ENCODE measurements around the gene NIPAL4. TPM values are rescaled to one million over a fixed set of nuclear protein-coding genes. Genes with fewer than 3 reads are reported as not detected.

Gene NIPAL4
- total RNA-seq, 1 experiment from 2014 or later = not detected

DNA sequence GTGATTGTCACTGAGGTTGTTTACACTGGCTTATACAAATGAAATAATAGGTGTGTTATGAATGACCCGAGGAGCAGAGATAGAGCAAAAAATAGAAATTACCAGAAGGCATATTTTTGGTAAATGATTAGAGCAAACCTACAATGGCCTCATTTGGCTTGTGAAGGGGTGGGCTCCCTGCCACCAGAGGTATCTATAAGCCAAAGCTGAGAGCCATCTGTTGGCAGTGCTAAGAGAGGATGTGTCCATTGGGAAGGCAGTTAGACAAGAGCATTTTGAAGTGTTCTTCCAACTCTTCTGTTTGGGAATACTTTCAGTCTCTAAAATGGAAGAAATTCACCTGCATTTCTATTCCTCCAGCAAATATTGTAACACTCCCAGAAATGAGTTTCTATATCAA lies 10.6 kb downstream of the NIPAL4 start:
- no peaks in the 10 kb centered on the region for H3K9me3 ChIP-seq (ENCODE audit: control insufficient read depth, insufficient read depth, low read depth, low read length)
- in situ Hi-C loops (cut with HindIII; ENCODE audit: low pct_unique_long_range_greater_than_20kb, low sequenced_read_pairs) = no loop called here
- H3K36me3 ChIP-seq (ENCODE audit: control insufficient read depth, insufficient read depth, low read length) = no peaks in the 10 kb centered on the region
- TF ChIP-seq, protein P1, sequence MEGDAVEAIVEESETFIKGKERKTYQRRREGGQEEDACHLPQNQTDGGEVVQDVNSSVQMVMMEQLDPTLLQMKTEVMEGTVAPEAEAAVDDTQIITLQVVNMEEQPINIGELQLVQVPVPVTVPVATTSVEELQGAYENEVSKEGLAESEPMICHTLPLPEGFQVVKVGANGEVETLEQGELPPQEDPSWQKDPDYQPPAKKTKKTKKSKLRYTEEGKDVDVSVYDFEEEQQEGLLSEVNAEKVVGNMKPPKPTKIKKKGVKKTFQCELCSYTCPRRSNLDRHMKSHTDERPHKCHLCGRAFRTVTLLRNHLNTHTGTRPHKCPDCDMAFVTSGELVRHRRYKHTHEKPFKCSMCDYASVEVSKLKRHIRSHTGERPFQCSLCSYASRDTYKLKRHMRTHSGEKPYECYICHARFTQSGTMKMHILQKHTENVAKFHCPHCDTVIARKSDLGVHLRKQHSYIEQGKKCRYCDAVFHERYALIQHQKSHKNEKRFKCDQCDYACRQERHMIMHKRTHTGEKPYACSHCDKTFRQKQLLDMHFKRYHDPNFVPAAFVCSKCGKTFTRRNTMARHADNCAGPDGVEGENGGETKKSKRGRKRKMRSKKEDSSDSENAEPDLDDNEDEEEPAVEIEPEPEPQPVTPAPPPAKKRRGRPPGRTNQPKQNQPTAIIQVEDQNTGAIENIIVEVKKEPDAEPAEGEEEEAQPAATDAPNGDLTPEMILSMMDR (IDR thresholded peaks at IDR 0.05) = no peak
- TF ChIP-seq, protein P2, sequence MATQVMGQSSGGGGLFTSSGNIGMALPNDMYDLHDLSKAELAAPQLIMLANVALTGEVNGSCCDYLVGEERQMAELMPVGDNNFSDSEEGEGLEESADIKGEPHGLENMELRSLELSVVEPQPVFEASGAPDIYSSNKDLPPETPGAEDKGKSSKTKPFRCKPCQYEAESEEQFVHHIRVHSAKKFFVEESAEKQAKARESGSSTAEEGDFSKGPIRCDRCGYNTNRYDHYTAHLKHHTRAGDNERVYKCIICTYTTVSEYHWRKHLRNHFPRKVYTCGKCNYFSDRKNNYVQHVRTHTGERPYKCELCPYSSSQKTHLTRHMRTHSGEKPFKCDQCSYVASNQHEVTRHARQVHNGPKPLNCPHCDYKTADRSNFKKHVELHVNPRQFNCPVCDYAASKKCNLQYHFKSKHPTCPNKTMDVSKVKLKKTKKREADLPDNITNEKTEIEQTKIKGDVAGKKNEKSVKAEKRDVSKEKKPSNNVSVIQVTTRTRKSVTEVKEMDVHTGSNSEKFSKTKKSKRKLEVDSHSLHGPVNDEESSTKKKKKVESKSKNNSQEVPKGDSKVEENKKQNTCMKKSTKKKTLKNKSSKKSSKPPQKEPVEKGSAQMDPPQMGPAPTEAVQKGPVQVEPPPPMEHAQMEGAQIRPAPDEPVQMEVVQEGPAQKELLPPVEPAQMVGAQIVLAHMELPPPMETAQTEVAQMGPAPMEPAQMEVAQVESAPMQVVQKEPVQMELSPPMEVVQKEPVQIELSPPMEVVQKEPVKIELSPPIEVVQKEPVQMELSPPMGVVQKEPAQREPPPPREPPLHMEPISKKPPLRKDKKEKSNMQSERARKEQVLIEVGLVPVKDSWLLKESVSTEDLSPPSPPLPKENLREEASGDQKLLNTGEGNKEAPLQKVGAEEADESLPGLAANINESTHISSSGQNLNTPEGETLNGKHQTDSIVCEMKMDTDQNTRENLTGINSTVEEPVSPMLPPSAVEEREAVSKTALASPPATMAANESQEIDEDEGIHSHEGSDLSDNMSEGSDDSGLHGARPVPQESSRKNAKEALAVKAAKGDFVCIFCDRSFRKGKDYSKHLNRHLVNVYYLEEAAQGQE (IDR thresholded peaks at IDR 0.05; ENCODE audit: insufficient read depth in 1 of 2, low read depth in 2 of 2, low read length in 1 of 2) = no peak
- no peak for TF ChIP-seq TCF7L2 (IDR thresholded peaks at IDR 0.05; ENCODE audit: low read depth, low read length)
- TF ChIP-seq POLR2AphosphoS5 (IDR thresholded peaks at IDR 0.05; ENCODE audit: low read depth, low read length) = no peak
- no peak for TF ChIP-seq SIN3A (IDR thresholded peaks at IDR 0.05; ENCODE audit: borderline replicate concordance, insufficient read depth, low read depth, low read length)
- intact Hi-C loops (cut with micrococcal nuclease; ENCODE audit: unreplicated experiment) = loop anchor here (5.0 kb wide), 1 partner anchor 323 kb away; no protein-coding TSS in a partner anchor
- DNase-seq (ENCODE audit: low read depth, low spot score) (no peak), ATAC-seq (no peak)
- H3K4me1 ChIP-seq (ENCODE audit: control insufficient read depth, insufficient read depth, low read length) = no peaks in the 10 kb centered on the region
- CTCF ChIA-PET = no interaction called here
- H3K4me3 ChIP-seq (ENCODE audit: low read depth in 2 of 2, low read length in 2 of 2) = no peak overlapping the region
- no peaks in the 10 kb centered on the region for H3K27me3 ChIP-seq (ENCODE audit: control insufficient read depth, insufficient read depth, low read length)
- no TSS peak for BruUV-seq (replicated peaks)
- no peak overlapping the region for H3K27ac ChIP-seq (ENCODE audit: low read length)
- POLR2A ChIA-PET = no interaction called here

DNA sequence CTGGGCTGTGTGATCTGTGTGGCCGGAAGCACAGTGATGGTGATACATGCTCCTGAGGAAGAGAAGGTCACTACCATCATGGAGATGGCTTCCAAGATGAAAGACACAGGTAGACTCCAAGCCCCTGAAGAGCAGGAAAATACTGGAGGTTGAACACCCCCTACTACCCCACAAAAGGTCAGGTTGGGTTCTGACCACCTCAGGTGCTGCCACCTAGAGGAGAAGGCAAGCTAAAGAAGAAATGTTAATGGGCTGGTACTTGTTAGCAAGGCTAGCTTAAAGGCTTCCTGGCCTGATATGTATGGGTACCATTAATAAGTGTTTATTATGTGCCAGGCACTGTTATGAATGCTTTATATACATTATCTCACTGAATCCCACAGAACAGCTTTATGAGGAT lies 11.7 kb downstream of the NIPAL4 start:
- Histone ChIP-seq H3K27ac (ENCODE audit: low read length) (no peak overlapping the region), H3K9me3 (ENCODE audit: control insufficient read depth, insufficient read depth, low read depth, low read length) (no peaks in the 10 kb centered on the region), H3K27me3 (ENCODE audit: control insufficient read depth, insufficient read depth, low read length) (no peaks in the 10 kb centered on the region), H3K4me1 (ENCODE audit: control insufficient read depth, insufficient read depth, low read length) (no peaks in the 10 kb centered on the region), H3K4me3 (ENCODE audit: low read depth in 2 of 2, low read length in 2 of 2) (no peak overlapping the region), H3K36me3 (ENCODE audit: control insufficient read depth, insufficient read depth, low read length) (no peaks in the 10 kb centered on the region)
- in situ Hi-C loops (cut with HindIII; ENCODE audit: low pct_unique_long_range_greater_than_20kb, low sequenced_read_pairs) (no loop called here), intact Hi-C loops (cut with micrococcal nuclease; ENCODE audit: unreplicated experiment) (loop anchor here (5.0 kb wide), 1 partner anchor 324 kb away; no protein-coding TSS in a partner anchor)
- DNase-seq (ENCODE audit: low read depth, low spot score) (no peak), ATAC-seq (peak; percentile 75; the same call in 1 of the 2 replicates)
- ChIA-PET CTCF (interaction anchor here (0.5 to 1.0 kb wide), 5 partner anchors 9 to 143 kb away, joined by 3 to 4 read pairs (median 4); partner anchors contain the start of gene NIPAL4), POLR2A (no interaction called here)
- TF ChIP-seq, protein P2 (IDR thresholded peaks at IDR 0.05; ENCODE audit: insufficient read depth in 1 of 2, low read depth in 2 of 2, low read length in 1 of 2) = no peak
- TF ChIP-seq, protein P1 (IDR thresholded peaks at IDR 0.05) = peak; percentile 78
- no TSS peak for BruUV-seq (replicated peaks)
